ENCODE measurements around the gene RNF215.

GRCh38 chr22:30338802-30339201 lies 48.4 kb downstream of the RNF215 start:
- no peak for TF ChIP-seq POLR2A (IDR thresholded peaks at IDR 0.05; ENCODE audit: low read depth, low read length)
- no peak for TF ChIP-seq POLR2AphosphoS5 (IDR thresholded peaks at IDR 0.05; ENCODE audit: low read depth, low read length)
- no peak for TF ChIP-seq PAX5 (IDR thresholded peaks at IDR 0.05; ENCODE audit: insufficient read depth, low read length, severe bottlenecking)
- TF ChIP-seq TAF1 (IDR thresholded peaks at IDR 0.05; ENCODE audit: low read depth, low read length), result no peak
